Activated CD8-positive, alpha-beta T cell treated with anti-CD3 and anti-CD28 coated beads for 36 hours (primary cell): ENCODE results near the gene SLC44A5. TPM values are rescaled to one million over a fixed set of nuclear protein-coding genes. Genes with fewer than 3 reads are reported as not detected.

Experiments used
- ATAC-seq: fragments of 200-7000 bp; cut with Tn5 transposase; one replicate; pipeline ENCODE4 v1.10.0; 2021; ENCODE audit warnings: mild to moderate bottlenecking, moderate library complexity
- CTCF ChIA-PET: fragments of 350-600 bp; sonication (Branson Sonifier 250); formaldehyde crosslinking; loops from one replicate; lab custom pipeline; 2021; ENCODE audit warnings: antibody characterized with exemption; lab: Charles Lee
- POLR2A ChIA-PET: fragments of 350-600 bp; sonication (Branson Sonifier 250); formaldehyde crosslinking; loops from one replicate; lab custom pipeline; 2021; ENCODE audit warnings: antibody characterized with exemption; lab: Charles Lee
- DNase-seq: peaks from one replicate; pipeline ENCODE4 v3.0.0-alpha.2; 2020
- H3K27ac Mint-ChIP-seq: one replicate; pipeline ENCODE4 v1.8.0; 2021; ENCODE audit warnings: mild to moderate bottlenecking, mixed read lengths
- H3K27me3 Mint-ChIP-seq: one replicate; pipeline ENCODE4 v1.8.0; 2021; ENCODE audit warnings: mixed read lengths
- H3K36me3 Mint-ChIP-seq: one replicate; pipeline ENCODE4 v1.8.0; 2021; ENCODE audit warnings: low read depth, mixed read lengths
- H3K4me1 Mint-ChIP-seq: one replicate; pipeline ENCODE4 v1.8.0; 2021; ENCODE audit warnings: low read depth, mixed read lengths
- H3K4me3 Mint-ChIP-seq: one replicate; pipeline ENCODE4 v1.8.0; 2021; ENCODE audit warnings: mild to moderate bottlenecking, moderate library complexity, mixed read lengths
- H3K9me3 Mint-ChIP-seq: one replicate; pipeline ENCODE4 v1.8.0; 2021; ENCODE audit warnings: mixed read lengths
- CTCF ChIP-seq: fragments of 200-600 bp; IDR thresholded peaks from one replicate; pipeline ENCODE4 v1.8.0; 2022; ENCODE audit warnings: antibody characterized with exemption, mild to moderate bottlenecking
- intact Hi-C: fragments of 100-400 bp; cut with micrococcal nuclease; formaldehyde crosslinking; loops from one replicate; pipeline ENCODE4 v1.10.0; 2022
- total RNA-seq, 2 experiments: library from RNA; stranded (reverse); gene quantifications; one replicate each; pipeline ENCODE4 v1.2.3, GENCODE V29; 2021

Gene SLC44A5
- total RNA-seq, 2 experiments from 2014 or later: 0.11 to 0.22 TPM

DNA sequence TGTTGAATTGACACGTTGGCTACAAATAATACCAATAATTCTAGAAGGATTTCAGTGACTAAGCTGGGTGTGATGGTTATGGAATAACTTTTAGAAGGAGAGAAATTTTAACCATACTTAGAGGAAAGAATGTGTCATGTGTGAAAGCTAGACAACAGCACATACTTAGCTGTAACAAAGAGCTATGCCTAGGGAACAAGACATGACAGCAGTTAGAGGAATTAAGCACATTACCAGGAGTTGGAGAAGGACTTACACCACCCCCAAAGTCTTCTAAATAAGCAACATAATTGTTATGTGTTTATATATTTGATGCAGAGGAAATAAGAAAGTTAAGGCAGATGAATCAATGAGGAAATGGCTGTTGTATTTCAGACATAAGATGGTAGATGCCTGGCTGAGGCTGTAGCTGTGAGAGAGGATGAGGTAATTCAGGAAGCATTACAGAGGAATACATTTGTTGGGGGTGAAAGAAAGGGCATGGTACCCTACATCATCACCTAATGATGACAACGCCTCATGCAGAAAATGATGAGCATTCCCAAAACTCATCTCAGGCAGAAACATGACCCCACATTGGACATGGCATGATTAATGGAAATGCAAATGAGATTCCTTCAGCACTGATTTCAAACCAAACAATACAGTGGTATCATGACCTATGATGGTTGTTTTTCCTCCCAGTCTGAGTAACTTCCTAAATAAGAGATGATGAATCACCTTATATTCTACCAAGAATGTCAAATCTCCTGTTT lies 265.2 kb downstream of the SLC44A5 start:
- no peak overlapping the region for H3K4me3 Mint-ChIP-seq
- H3K9me3 Mint-ChIP-seq: peaks cover 10% of the 10 kb centered on the region
- POLR2A ChIA-PET: no interaction called here
- no peak overlapping the region for H3K27ac Mint-ChIP-seq
- CTCF ChIA-PET: no interaction called here
- no peaks in the 10 kb centered on the region for H3K36me3 Mint-ChIP-seq
- ATAC-seq (no peak), DNase-seq (no peak)
- no peaks in the 10 kb centered on the region for H3K4me1 Mint-ChIP-seq
- peaks cover 1% of the 10 kb centered on the region for H3K27me3 Mint-ChIP-seq
- intact Hi-C loops: no loop called here
- TF ChIP-seq CTCF: no peak

DNA sequence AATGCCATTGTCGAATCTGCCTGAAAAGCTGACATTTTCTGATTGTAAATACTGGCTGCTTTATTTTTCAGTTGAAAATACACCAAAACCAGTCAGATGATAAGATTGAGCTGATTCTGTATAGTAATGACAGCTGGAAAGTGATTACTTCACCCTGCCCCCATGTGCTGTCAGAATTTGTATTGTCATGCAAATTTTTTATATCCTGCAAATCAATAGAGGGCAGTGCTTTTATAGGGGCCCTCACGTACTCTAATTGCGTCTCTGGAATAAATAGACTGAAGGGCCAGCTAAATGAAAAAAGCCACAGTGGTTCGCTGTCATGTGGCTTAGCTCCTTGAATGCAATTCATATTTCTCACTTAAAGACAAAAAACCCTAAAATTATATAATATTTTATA lies 268.1 kb downstream of the SLC44A5 start:
- Mint-ChIP-seq H3K36me3 (no peaks in the 10 kb centered on the region), H3K4me3 (no peak overlapping the region), H3K27me3 (peaks cover 1% of the 10 kb centered on the region), H3K9me3 (peaks cover 3% of the 10 kb centered on the region), H3K4me1 (no peaks in the 10 kb centered on the region), H3K27ac (no peak overlapping the region)
- CTCF ChIA-PET: interaction anchor here (1.6 kb wide), 1 partner anchor 10 kb away, joined by 4 read pairs; no protein-coding TSS in a partner anchor
- ATAC-seq: no peak
- POLR2A ChIA-PET: no interaction called here
- TF ChIP-seq CTCF: no peak
- intact Hi-C loops: no loop called here
- DNase-seq: no peak

DNA sequence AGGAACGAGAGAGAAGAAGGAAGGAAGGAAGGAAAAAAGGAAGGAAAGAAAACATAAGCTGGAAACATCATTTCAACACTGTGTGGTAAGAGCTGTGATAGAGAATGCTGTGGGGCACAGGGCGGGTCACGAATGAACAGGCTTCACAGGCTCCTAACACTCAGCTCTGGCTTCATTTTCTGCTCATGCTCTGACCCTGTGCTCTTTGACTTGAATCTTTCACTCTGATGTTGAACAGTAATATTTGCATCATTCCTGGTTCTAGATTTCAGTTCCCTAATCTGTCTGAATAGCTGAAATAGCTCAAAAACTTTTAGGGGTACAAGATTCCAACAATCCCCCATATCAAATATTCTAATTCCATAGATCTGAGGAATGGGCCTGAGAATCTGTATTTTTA lies 269.4 kb downstream of the SLC44A5 start:
- H3K9me3 Mint-ChIP-seq: no peaks in the 10 kb centered on the region
- H3K4me1 Mint-ChIP-seq: no peaks in the 10 kb centered on the region
- ChIA-PET CTCF (interaction anchor here (1.6 kb wide), 1 partner anchor 11 kb away, joined by 4 read pairs; no protein-coding TSS in a partner anchor), POLR2A (no interaction called here)
- H3K27ac Mint-ChIP-seq: no peak overlapping the region
- no peak overlapping the region for H3K4me3 Mint-ChIP-seq
- no peak for TF ChIP-seq CTCF
- ATAC-seq (no peak), DNase-seq (no peak)
- H3K36me3 Mint-ChIP-seq: no peaks in the 10 kb centered on the region
- intact Hi-C loops: no loop called here
- peaks cover 1% of the 10 kb centered on the region for H3K27me3 Mint-ChIP-seq

- H3K9me3 Mint-ChIP-seq: no peaks in the 10 kb centered on the region
- TF ChIP-seq CTCF: no peak
- H3K36me3 Mint-ChIP-seq: no peaks in the 10 kb centered on the region
- ChIA-PET CTCF (no interaction called here), POLR2A (no interaction called here)
- H3K4me1 Mint-ChIP-seq: no peaks in the 10 kb centered on the region
- DNase-seq (no peak), ATAC-seq (no peak)
- no peak overlapping the region for H3K4me3 Mint-ChIP-seq
- H3K27ac Mint-ChIP-seq: no peak overlapping the region
- peaks cover 1% of the 10 kb centered on the region for H3K27me3 Mint-ChIP-seq
- intact Hi-C loops: no loop called here
Measured at GRCh38 chr1:75338616-75339483, 272.1 kb downstream of the SLC44A5 start.

DNA sequence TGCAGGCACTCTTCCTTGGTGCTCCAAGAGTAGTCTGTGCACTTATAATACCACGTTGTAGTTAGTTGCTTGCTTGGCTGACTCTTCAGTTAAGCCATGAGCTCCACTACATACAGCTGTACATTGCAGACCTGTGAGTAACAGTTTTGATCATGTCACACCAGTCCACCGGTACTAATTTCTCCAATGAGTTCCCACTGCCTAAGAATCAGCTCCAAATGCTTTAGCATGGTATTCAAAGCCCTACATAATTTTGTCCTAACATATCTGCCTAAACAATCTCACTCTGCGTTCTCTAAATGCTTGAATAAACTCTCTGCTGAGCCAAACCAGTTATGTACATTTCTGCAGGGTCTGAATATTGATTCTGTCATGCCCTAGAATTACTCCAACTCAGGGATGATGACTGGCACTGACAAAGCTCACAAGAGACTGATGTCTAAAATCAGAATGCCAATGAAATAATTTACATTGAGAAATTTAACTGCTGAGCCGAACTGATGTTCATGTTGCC lies 276.0 kb downstream of the SLC44A5 start:
- H3K36me3 Mint-ChIP-seq: no peaks in the 10 kb centered on the region
- TF ChIP-seq CTCF: no peak
- no peak overlapping the region for H3K27ac Mint-ChIP-seq
- H3K4me3 Mint-ChIP-seq: no peak overlapping the region
- ChIA-PET POLR2A (no interaction called here), CTCF (no interaction called here)
- ATAC-seq (no peak), DNase-seq (no peak)
- H3K4me1 Mint-ChIP-seq: no peaks in the 10 kb centered on the region
- H3K9me3 Mint-ChIP-seq: no peaks in the 10 kb centered on the region
- H3K27me3 Mint-ChIP-seq: no peaks in the 10 kb centered on the region
- intact Hi-C loops: no loop called here
